Fibroblast of the conjunctiva (primary cell): ENCODE results near the gene SFMBT1.
A peak's percentile ranks its signal among the peaks of the same experiment; 100 is the strongest.

Experiments
- DNase-seq: peaks from one replicate; pipeline ENCODE4 v3.0.0-alpha.2; 2010; ENCODE audit warnings: low read depth

SFMBT1 gene

DNA sequence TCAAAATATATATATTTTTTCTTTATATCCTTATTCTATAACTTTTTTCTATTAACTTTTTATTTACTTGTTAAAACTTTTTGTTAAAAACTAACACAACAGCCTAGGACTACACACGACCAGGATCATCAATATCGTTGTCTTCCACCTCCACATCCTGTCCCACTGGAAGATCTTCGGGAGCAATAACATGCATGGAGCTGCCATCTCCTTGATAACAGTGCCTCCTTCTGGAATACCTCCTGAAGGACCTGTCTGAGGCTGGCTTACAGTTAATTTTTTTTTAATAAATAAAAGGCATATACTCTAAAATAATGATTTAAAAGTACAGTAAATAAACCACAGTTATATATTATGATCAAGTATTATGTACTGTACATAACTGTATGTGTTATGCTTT is 58.9 kb downstream of the SFMBT1 start:
- DNase-seq, result peak; percentile 24

DNA sequence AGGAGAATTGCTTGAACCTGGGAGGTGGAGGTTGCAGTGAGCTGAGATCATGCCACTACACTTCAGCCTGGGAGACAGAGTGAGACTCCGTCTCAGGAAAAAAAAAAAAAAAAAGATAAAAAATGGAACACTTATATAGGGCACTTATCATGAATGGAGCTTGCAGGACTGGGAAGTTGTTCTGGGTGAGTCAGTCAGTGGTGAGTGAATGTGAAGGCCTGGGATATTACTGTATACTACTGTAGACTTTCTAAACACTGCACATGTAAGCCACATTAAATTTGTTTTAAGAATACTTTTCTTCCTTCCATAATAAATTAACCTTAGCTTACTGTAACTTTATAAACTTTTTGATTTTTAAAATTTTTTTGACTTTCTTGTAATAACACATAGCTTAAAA is 59.8 kb downstream of the SFMBT1 start:
- no peak for DNase-seq

DNA sequence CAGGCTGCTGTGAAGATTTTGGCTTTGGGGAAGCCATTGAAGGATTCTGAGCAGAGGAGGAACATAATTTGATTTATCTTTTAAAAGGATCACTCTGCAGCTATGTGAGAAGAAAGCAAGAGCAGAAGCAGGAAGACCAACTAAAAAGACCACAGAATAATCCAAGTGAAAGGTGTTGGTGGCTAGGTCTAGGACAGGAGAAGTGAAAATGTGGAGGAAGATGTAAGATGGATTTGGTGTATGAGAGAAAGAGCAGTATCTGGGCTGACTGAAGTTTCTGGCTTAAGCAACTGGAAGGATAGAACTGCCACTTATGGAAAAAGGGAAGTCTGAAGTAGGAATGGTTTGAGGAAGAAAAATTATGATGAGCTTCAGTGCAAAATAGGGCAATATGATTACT is 62.0 kb downstream of the SFMBT1 start:
- DNase-seq, result no peak

DNA sequence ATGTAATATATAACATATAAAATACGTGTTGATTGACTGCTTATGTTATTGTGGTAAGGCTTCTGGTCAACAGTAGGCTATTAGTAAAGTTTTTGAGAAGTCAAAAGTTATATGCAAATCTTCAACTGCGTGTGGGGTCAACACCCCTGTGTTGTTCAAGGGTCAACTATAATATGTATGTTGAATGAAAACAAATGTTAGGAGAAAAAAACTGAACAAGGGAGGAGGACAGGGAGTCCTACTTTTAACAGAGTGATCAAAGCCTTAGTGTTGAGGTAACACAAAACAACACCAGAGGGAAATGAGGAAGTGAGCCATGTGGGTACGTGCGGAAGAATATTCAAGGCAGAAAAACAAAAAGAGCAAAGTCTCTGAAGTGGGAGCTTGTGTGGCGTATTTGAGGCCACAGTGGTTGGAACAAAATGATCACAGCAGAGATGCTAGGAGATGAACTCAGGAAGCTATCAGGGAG is 62.5 kb downstream of the SFMBT1 start:
- DNase-seq, result no peak

DNA sequence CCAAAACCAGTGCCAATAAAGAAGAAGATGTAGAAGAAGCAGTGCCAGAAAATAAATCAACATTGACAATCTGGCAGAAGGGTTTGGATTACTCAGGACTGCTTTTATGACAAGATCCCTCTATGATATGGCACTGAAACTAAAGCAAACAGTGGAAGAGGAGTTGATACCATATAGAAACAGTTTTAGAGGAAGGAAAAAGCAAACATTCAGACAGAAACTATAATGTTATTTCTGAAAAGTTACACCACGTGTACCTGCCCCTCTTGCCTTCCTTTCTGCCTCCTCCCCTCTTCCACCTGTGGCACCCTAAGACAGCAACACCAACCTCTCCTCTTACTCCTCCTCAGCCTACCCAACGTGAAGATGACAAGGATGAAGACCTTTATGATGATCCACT is 63.0 kb downstream of the SFMBT1 start:
- DNase-seq, result no peak

DNA sequence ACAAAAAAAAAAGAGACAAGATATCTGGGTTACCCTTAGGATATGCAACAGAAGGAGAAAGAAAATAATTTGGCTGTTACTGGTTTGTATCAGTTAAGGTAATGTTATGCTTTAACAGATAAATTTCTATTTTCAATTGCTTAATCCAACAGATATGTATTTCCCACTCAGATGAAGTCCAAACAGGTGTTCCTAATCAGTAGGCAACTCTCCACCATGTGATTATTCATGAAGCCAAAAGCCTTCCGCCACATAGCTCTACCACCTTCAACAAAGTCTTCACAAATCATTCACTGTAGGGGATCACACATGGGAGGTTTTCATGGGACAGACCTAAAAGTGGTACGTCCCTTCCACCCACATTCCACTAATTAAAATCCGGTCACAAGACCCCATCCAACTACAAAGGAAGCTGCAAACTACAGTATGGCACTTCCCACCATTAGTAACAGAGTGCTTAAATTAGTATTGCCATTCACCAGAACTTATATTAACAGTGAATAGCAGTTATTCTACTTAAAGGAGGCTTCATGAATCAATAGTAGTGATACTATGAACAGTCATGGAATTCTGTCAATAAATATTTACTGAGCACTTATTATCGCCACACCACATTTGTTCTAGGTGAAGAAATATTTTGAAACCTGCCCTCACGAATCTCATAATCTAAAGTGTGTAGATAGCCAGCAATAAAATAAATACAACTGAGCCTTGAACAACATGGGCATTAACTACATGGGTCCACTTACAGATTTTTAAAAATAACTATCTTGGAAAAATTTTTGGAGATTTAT is 66.5 kb downstream of the SFMBT1 start:
- no peak for DNase-seq

DNA sequence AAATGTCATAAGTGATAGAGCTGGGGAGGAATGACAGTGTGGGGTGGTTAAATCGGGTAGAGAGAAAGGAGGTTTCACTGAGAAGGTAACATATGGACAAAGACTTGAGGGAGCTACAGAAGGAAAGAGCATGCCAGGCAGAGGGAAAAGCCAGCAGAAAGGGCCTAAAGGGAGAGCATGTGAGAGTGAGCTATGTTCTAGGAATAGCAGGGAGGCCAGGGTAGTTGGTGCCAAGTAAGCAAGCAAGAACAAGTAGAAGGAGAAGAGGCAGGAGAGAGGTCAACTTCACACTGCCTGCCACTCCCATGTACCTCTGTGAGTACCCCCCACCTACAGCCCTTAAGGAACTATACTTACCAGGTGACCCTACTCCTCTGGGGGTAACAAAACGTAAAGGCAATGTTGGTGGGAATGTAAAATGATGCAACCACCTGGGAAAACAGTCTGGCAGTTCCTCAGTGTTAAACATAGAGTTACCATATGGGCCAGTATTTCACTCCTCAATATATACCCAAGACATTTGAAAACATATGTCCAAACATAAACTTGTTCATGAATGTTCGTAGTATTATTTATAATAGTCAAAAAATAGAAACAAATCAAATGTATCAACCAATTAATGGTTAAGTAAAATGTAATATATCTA is 67.6 kb downstream of the SFMBT1 start:
- DNase-seq, result no peak

DNA sequence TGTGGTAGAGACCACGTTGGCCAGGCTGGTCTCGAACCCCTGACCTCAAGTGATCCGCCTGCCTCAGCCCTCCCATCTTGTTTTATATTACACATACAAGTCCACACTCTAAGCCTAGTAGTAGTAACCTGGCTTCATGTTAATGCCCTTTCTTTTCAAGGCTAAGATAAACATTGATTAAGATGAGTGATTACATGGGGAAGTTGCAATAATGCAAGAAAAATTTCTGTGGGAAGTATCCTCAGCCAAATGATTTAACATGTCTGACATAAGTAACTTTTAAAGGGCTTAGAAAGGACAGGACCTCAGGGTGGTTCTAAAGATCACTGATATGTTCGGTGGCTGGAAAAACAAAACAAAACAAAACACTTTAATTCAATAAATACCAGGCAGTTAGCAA is 72.1 kb downstream of the SFMBT1 start:
- no peak for DNase-seq

DNA sequence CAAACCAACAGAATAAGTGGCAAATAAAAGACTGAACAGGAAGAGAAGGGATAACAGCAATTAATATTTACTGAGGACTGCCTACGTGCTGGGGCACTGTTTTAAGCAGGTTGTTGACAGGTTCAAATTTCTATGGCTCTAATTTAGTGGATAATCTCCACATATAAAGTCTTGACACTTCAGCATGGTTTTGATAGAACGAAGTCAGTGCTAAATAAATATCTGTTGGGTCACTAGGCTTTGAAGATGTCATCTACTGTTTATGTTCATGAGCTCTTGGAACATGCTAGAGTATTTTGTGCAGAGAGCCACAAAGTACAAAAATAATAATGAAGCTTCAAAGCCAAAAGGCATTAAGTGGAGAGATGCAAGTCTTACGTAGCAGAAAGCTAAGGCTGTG is 74.0 kb downstream of the SFMBT1 start:
- DNase-seq, result no peak

DNA sequence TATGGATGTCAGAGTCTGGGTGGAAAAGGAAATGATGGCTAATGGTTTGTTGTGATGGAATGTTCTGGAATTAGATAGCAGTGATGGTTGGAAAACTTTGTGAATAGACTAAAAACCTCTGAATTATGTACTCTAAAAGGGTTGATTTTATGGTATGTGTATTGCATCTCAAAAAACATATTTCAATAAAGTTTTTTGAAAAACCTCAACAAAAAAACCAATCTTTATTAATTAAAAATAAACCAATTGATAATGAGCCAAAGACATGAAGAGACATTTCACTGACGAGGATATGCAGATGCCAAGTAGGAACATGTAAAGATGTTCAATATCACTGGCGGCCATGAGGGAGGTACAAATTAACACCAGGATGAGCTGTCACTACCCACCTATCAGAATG is 78.5 kb downstream of the SFMBT1 start:
- DNase-seq, result no peak

DNA sequence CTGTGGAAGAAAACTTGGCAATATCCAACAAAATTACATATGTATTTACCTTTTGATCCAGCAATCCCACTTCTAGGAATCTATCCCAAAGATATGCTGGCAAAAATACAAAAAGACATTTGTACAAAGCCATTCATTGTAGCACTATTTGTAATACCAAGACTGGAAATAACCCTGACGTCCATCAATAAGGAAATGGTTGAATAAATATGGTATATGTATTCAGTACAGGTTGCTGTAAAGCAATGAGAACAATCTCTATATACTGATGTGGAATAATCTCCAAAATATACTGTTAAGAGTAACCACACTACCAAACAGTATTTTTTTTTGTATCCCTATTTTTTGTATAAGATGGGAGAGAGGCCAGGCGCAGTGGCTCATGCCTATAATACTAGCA is 83.7 kb downstream of the SFMBT1 start:
- no peak for DNase-seq

DNA sequence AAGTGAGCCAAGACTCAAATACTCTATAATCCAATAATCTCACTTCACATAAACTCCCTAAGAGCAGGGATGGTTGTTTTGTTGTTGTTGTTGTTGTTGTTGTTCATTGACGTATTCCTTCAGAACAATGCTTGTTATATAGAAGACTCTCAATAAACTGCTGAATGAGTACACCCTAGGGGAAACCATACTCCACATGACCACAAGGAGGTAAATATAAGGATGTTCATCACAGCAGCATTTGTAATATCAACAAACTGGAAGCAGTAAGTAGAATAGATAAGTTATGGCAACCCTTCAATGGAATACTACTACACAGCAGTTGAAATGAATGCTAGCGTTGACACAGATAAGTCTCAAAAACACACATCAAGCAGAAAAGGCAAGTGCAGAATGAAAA is 86.1 kb downstream of the SFMBT1 start:
- DNase-seq, result no peak

DNA sequence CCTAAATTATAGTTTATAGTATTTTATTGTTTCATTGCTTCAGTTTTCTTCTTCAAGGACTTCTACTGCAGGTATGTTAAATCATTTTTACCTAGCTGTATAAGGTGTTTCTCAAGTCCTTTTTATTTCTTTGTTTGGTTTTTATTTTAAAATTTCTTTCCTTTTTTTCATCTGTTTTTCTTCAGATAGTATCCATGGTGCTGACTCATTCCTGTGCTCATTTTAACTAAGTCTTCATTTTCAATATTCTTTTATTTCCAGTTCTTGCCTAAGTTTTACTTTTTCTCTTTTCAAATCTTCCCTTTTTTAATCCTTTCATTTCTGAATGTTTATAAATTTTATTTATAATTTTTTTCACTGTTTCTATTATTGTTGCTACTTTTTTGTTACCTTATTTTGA is 106.3 kb downstream of the SFMBT1 start:
- DNase-seq, result no peak

DNA sequence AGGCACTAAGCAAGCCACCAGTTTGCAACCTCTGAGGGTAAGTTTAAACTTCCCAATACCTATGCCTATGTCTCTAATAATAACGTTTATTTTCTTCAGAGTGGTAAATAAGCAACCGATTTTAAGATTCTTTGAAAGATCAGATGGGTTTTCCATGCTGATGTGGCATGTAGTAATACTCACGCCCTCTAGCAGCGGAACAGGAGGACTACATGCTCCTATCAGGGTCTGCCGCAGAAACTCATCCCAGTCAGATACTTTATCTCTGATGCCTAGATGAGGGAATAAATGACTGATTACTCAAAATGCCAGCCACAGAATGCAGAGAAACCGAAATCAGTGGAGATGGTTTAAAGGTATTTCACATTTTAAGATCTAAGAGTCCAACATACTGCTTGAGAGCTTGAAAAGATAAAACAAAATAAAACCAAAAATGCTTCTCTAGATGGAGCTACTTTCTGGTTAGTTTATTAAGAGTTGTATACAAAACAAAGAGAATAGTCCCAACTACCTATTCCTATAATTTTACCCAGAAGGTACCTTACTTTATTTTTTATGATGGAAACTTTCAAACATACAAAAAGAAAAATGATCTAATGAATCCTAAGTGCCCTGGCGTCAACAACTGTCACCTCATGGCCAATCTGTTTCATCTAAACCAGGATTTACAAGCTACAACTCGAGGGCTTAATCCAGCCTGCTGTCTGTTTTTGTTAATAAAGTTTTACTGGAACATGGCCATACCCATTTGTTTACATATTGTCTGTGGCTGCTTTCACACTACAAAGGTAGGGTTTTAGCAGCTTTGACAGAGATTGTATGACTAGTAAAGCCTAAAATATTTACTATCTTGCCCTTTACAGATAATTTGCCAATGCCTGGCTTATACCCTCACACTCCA is 111.0 kb downstream of the SFMBT1 start:
- peak; percentile 37 for DNase-seq

DNA sequence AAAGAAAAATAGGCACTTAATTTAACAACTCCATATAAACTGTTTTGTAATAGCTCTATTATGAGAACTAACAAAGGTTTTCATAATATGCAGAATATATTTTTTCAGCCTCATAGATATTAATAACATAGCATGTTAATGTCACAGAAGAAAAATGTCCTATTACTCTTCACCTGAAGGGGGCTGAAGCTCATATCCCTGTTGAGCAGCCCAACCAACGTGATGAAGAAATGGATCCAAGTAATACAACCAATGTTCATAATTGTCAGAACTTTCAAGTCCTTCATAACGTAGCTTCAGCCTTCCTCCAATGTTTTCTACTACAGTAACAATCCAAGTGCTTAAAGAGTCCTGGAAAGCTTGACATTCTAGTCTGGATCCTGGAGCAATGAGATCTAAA is 114.0 kb downstream of the SFMBT1 start:
- DNase-seq, result no peak

DNA sequence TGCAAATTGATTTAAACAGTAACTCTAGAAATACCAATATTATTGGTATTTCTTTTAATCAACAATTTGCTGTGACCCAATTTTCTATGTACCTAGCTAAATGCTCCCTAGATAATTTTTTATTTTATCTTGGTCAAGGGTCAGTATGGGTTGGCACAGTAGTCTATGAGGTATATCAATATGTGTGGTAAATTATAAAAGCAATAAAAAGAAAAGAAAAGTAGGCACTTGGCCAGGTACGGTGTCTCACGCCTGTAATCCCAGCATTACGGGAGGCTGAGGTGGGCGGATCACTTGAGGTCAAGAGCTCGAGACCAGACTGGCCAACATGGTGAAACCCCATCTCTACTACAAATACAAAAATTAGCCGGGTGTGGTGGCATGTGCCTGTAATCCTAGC is 114.5 kb downstream of the SFMBT1 start:
- no peak for DNase-seq

DNA sequence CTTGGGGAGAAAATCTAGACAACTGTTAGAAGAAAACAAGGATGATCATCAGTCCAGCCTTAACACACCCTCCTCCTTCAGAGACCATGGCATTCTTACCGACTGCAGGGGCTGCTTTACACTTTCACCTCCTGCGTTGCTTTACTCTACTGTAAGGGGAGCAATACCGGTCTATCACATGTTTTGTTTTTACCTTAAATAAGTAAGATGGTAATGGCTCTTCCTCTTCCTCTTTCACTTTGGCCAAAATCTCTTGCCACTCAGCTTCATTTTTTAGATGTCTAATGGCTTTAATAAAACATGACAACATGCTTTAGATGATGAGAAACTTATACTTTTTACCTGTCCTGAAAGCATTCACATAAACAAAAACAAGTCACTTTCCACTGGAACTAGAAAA is 115.1 kb downstream of the SFMBT1 start:
- DNase-seq, result no peak

DNA sequence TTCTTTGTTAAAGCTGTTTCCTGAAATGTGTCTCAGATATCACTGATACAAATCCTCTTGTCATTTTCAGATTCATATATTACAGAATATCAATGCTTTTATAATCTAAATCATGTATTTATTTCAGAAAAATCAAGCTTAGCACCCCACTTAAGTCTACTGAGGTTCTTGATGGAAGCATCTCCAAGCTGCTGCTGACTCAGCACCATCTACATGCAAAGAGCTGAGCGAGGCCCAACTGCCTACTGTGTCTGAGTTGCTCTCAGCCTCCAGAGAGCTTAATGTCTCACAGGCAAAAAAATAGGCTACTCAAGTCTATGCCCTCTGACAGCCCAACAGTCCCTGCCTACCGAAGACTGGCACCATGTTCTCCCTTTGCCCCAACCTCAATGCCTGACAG is 119.3 kb downstream of the SFMBT1 start:
- DNase-seq, result no peak

DNA sequence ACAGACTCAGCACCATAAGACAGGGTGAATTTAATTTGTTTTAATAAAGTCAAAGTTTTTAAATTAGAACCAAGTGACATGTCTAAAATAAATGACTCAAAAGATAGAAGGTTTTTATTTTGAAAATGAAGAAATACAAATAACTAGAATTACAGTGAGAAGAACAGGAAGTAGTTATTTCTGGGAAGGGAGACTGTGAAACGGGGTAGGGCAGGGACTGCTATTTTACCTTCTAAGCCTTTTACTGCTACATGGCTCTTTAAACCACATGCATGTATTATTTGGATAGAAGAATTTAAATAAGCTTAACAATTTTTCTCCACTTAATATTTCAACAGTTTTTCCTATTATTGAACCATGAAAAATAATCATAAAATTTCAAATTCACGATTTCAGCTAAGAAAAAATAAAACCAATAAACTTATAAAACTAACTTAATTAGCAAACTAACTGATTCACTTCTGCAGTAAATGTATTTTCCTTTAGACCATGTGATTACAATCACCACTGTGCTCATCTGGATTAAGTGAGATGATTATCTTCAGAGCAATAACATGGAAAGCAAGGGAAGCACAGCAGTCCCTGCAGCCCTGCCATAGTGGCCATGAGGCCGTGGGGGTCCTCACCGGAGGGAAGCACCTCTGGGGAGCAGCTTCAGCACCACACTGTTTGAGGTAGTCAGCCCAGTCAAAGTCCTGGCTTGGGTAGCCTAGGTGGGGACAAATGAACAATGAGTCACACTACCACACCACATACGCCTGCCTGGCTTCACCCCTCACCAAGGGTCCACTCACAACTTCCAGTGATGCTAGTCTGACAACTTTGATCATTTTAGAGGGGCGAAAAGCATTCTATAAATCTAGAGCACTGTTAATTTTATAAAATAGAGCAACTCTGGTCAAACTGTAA is 120.2 kb downstream of the SFMBT1 start:
- no peak for DNase-seq

DNA sequence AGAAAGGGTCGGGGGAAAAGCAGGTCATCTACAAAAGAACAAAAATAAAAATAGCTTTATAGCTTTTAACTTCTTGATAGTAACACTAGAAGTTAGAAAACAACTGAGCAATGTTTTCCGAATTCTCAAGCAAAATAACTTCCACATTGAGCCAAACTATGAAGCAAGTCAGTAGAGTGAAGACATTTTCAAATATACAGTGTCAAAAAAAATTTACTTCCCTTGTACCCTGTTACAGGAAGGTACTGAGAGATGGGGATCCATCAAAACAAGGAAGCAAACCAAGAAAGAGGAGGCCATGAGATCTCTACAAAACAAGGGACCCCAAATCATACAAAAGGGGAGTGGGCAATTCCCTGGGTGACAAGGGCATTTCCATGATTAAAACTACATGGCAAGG is 121.9 kb downstream of the SFMBT1 start:
- DNase-seq, result no peak

DNA sequence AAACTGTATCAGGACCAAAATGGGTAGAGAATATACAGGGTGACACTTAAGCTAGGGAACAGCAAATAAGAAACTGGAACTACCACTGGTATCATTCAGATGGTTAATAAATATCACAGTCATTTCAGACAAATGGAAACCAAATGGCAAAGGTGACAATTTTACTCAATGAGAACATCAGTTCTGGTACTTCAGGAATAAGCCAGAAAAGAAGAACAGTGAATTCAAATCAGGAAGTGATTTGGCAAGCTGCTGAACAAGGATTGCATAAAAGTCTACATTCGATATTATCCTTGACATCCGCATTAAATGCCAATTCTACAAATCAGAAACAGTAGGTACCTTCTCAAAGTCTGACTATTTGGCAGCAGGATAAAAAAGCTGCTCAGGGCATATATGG is 125.0 kb downstream of the SFMBT1 start:
- no peak for DNase-seq

DNA sequence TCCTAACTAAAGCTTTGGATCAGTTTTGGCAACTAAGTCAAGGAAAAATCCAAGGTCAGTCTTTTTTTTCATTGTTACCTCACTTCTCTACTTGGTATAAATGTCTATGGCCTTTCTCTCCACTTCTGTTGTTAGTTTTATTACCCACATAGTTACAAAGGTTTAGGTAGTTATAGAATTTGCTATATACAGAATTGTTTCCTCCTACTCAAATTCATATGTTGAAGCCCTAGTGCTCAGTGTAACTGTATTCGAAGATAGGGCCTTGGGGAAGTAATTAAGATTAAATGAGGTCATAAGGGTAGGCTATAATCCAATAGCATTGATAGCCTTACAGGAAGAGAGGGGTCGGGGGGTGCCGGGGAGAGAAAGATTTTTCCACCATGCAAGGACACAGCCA is 128.8 kb downstream of the SFMBT1 start:
- no peak for DNase-seq
